ENCODE results near the gene BCAS4.

The BCAS4 gene

GRCh38 chr20:50826121-50826520, 31.3 kb downstream of the BCAS4 start:
- no peak for FAIRE-seq

- no peak for FAIRE-seq
Measured at GRCh38 chr20:50828363-50829136, 33.7 kb downstream of the BCAS4 start.

GRCh38 chr20:50831622-50832021, 36.8 kb downstream of the BCAS4 start:
- FAIRE-seq = no peak

- no peak for FAIRE-seq
Measured at GRCh38 chr20:50834599-50835005, 39.7 kb downstream of the BCAS4 start.

- FAIRE-seq = no peak
Measured at GRCh38 chr20:50837532-50838321, 42.9 kb downstream of the BCAS4 start.

GRCh38 chr20:50838322-50838625, 43.4 kb downstream of the BCAS4 start:
- no peak for FAIRE-seq

- FAIRE-seq = no peak
Measured at GRCh38 chr20:50838707-50839385, 44.0 kb downstream of the BCAS4 start.

GRCh38 chr20:50842821-50843220, 48.0 kb downstream of the BCAS4 start:
- FAIRE-seq = no peak

GRCh38 chr20:50843331-50844276, 48.7 kb downstream of the BCAS4 start:
- no peak for FAIRE-seq

GRCh38 chr20:50844430-50845100, 49.7 kb downstream of the BCAS4 start:
- no peak for FAIRE-seq

- no peak for FAIRE-seq
Measured at GRCh38 chr20:50845566-50846215, 50.8 kb downstream of the BCAS4 start.

- no peak for FAIRE-seq
Measured at GRCh38 chr20:50848341-50848808, 53.5 kb downstream of the BCAS4 start.

- FAIRE-seq = no peak
Measured at GRCh38 chr20:50848846-50849673, 54.2 kb downstream of the BCAS4 start.

- no peak for FAIRE-seq
Measured at GRCh38 chr20:50850721-50851286, 55.9 kb downstream of the BCAS4 start.

GRCh38 chr20:50852085-50852484, 57.2 kb downstream of the BCAS4 start:
- no peak for FAIRE-seq

- FAIRE-seq = no peak
Measured at GRCh38 chr20:50854506-50855249, 59.8 kb downstream of the BCAS4 start.

GRCh38 chr20:50855498-50856474, 60.9 kb downstream of the BCAS4 start:
- no peak for FAIRE-seq

- FAIRE-seq = no peak
Measured at GRCh38 chr20:50856475-50857041, 61.7 kb downstream of the BCAS4 start.

Measured in A204.1 (cell line).